Kidney (tissue), 14 donors: ENCODE measurements around the gene ERC2. TPM values are rescaled to one million over a fixed set of nuclear protein-coding genes. Genes with fewer than 3 reads are reported as not detected.

Experiments
- DNase-seq, 5 donors: peaks; one replicate each; pipeline ENCODE4 v3.0.0-alpha.2; 2013 to 2020
- FAIRE-seq: peaks from 2 replicates; lab custom pipeline; 2012; peaks lifted over from hg19 to GRCh38; lab: Jason Lieb, UNC
- H3K27ac ChIP-seq, 2 donors: one replicate each; pipeline ENCODE4 v1.7.0; 2013; ENCODE audit warnings: low read depth in 2 of 2, low read length in 2 of 2, inconsistent platforms in 1 of 2
- H3K27me3 ChIP-seq: one replicate; pipeline ENCODE4 v1.7.1; 2013; ENCODE audit warnings: low read length, inconsistent platforms; ENCODE audit not compliant: control insufficient read depth, insufficient read depth
- H3K36me3 ChIP-seq, 3 donors: one replicate each; pipeline versions ENCODE4 v1.7.0 to v1.7.1; 2013; ENCODE audit warnings: low read length in 3 of 3, control low read depth in 1 of 3, inconsistent platforms in 1 of 3; ENCODE audit not compliant: insufficient read depth in 3 of 3, control insufficient read depth in 2 of 3
- H3K4me1 ChIP-seq, 3 donors: one replicate each; pipeline versions ENCODE4 v1.7.0 to v1.7.1; 2013; ENCODE audit warnings: low read length in 3 of 3, inconsistent platforms in 1 of 3, low read depth in 1 of 3; ENCODE audit not compliant: control insufficient read depth in 2 of 3, insufficient read depth in 2 of 3
- H3K4me3 ChIP-seq, 3 donors: one replicate each; pipeline versions ENCODE4 v1.7.0 to v1.8.1; 2013; ENCODE audit warnings: low read length in 3 of 3, control low read depth in 1 of 3, inconsistent platforms in 1 of 3
- H3K9ac ChIP-seq, 3 donors: one replicate each; pipeline versions ENCODE4 v1.7.0 to v1.7.1; 2013; ENCODE audit warnings: low read length in 3 of 3, control low read depth in 1 of 3, inconsistent platforms in 1 of 3
- H3K9me3 ChIP-seq, 3 donors: one replicate each; pipeline versions ENCODE4 v1.7.0 to v1.7.1; 2013; ENCODE audit warnings: low read length in 3 of 3, control low read depth in 1 of 3, inconsistent platforms in 1 of 3; ENCODE audit not compliant: control insufficient read depth in 2 of 3, insufficient read depth in 1 of 3
- intact Hi-C: fragments of 100-400 bp; cut with DNase I; formaldehyde crosslinking; loops from one replicate; pipeline ENCODE4 v1.11.1; 2022
- polyA plus RNA-seq: library from polyadenylated mRNA; stranded (reverse); fragments of 350-450 nt; fragmentation: Illumina TruSeq; extraction: RNeasy Lipid Tissue Mini Kit (QIAGEN cat#74804); gene quantifications from one replicate; pipeline ENCODE4 v1.2.3, GENCODE V29; 2014; ENCODE audit warnings: low read depth, low replicate concordance; ENCODE audit not compliant: insufficient read depth
- total RNA-seq: library from RNA; stranded (reverse); fragmentation: NEBNext Ultra II Directional; extraction: Animal tissue kit (Norgen Biotek cat#: 25700); gene quantifications from one replicate; pipeline ENCODE4 v1.2.1, GENCODE V29; 2021
- TF ChIP-seq, protein P1 (sequence below): IDR thresholded peaks from 3 replicates; pipeline ENCODE4 v1.5.1; 2012; ENCODE audit warnings: mild to moderate bottlenecking, moderate library complexity, borderline replicate concordance; ENCODE audit not compliant: insufficient read depth; ENCODE audit errors: extremely low read depth
- donor health status: control.
- donor health status: control.
- donor health status: control.
- donor health status: control.
- donor health status: control.
- donor health status: DM: yes; HTN: yes; CAD: no.
- donor health status: Normal renal cell carcinoma (clear cell type).

Gene ERC2
- total and polyA plus RNA-seq, 2 donors from 2014 or later = 0.92 to 3.8 TPM

DNA sequence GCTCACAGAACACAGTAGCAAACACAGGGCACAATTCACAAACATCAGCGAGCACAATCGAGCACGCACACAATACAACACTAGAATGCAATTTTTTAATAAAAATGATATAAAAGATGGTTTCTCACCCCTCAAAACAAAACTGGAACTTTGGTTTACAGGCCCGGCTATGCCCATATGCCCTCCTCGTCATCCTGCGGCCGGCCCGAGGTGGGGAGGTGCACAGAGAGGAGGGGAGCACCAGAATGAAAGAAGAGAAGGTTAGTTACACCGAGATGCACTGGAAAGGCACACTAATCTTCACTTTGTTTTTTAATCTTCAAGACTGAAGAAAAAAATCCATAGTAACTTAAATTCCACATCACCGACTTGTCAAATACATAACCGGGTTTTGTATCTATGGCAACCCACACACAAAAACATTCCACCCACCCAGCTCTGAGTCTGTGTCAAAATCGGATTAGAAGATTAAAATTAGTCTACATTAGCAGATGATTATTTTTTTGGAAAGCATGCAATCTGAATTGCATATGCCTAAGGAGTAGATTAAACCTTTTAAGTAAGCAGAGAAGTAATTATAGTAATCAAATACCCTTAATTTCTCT, 784.5 kb downstream of the ERC2 start:
- no peak overlapping the region for H3K27ac ChIP-seq
- no peaks in the 10 kb centered on the region for H3K9me3 ChIP-seq
- peaks cover 0 to 6% (median 0%) of the 10 kb centered on the region in 3 donors for H3K4me1 ChIP-seq
- H3K36me3 ChIP-seq = no peaks in the 10 kb centered on the region
- H3K27me3 ChIP-seq = no peaks in the 10 kb centered on the region
- no peak overlapping the region for H3K9ac ChIP-seq
- no peak overlapping the region for H3K4me3 ChIP-seq
- FAIRE-seq (no peak), DNase-seq (no peak)
- TF ChIP-seq, protein P1, sequence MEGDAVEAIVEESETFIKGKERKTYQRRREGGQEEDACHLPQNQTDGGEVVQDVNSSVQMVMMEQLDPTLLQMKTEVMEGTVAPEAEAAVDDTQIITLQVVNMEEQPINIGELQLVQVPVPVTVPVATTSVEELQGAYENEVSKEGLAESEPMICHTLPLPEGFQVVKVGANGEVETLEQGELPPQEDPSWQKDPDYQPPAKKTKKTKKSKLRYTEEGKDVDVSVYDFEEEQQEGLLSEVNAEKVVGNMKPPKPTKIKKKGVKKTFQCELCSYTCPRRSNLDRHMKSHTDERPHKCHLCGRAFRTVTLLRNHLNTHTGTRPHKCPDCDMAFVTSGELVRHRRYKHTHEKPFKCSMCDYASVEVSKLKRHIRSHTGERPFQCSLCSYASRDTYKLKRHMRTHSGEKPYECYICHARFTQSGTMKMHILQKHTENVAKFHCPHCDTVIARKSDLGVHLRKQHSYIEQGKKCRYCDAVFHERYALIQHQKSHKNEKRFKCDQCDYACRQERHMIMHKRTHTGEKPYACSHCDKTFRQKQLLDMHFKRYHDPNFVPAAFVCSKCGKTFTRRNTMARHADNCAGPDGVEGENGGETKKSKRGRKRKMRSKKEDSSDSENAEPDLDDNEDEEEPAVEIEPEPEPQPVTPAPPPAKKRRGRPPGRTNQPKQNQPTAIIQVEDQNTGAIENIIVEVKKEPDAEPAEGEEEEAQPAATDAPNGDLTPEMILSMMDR = no peak
- intact Hi-C loops = no loop called here

DNA sequence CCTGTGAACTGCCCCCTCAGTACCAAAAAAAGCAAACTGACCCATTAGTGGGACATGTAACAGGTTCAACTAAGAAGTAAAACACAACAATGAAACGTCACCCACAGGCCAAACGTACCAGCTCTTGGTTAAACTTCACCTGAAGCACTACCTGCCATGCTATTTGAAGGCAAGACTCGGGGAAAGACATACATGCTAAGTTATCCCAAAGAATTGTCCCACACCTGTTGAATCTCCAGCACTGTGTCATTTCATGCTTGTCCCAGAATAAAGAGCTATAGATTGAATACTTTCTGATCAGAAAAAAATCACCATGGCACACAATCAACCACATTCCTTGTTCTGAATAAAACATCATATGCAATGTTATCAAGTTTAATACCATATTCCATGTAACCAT, 785.8 kb downstream of the ERC2 start:
- intact Hi-C loops = no loop called here
- no peak for DNase-seq
- Histone ChIP-seq H3K36me3 (no peaks in the 10 kb centered on the region), H3K27ac (no peak overlapping the region), H3K27me3 (no peaks in the 10 kb centered on the region), H3K9ac (no peak overlapping the region), H3K4me3 (no peak overlapping the region), H3K9me3 (no peaks in the 10 kb centered on the region), H3K4me1 (no peaks in the 10 kb centered on the region)
- TF ChIP-seq, protein P1 = no peak
- FAIRE-seq = no peak

DNA sequence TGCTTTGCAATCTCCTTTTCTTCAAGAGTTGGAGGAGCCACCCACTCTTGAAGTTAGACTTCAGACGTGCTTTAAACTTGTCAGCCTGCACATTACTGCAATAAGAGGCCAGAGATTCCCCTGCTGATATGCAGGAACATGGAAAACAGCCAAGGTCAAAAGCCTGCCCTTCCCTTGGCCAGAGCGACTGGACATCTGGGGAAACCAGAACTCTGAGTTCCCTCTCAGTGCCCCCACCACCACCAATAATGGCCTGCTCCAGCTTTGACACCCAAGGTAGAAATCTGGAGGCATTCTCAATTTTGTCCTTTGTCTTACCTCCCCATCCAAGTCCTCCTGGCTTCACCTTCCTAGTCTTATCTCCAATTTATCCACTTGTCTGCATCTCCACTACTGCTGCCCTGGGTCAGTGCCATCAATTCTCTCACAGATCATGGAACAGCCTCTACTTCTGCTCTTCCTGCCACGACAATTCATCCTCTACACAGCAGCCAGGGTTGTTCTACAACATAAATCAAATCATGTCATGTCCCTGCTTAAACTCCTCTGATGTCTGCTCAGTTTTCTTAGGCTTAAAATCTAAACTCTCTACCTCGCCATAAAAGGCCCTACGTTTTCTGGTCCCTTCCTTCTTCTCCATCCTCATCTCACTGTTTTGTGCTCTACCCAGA, 789.6 kb downstream of the ERC2 start:
- Histone ChIP-seq H3K27ac (no peak overlapping the region), H3K9me3 (no peaks in the 10 kb centered on the region), H3K4me1 (no peaks in the 10 kb centered on the region), H3K27me3 (no peaks in the 10 kb centered on the region), H3K9ac (no peak overlapping the region), H3K4me3 (no peak overlapping the region), H3K36me3 (no peaks in the 10 kb centered on the region)
- DNase-seq (no peak), FAIRE-seq (no peak)
- TF ChIP-seq, protein P1 = no peak
- intact Hi-C loops = no loop called here
